Right kidney (tissue), 9 donors: ENCODE measurements around the gene SAAL1.
"Not testable (repeated sequence)": the region's sequence is repeated elsewhere in the genome, so short reads cannot be mapped to it uniquely, and the experiment has no call there.

ENCODE experiments used
- DNase-seq: peaks from one replicate; pipeline ENCODE4 v3.0.0-alpha.2; 2016
- long read RNA-seq, 8 donors: transcript quantifications; one replicate each; lab custom pipeline, GENCODE V29; 2026

SAAL1 gene, protein sequence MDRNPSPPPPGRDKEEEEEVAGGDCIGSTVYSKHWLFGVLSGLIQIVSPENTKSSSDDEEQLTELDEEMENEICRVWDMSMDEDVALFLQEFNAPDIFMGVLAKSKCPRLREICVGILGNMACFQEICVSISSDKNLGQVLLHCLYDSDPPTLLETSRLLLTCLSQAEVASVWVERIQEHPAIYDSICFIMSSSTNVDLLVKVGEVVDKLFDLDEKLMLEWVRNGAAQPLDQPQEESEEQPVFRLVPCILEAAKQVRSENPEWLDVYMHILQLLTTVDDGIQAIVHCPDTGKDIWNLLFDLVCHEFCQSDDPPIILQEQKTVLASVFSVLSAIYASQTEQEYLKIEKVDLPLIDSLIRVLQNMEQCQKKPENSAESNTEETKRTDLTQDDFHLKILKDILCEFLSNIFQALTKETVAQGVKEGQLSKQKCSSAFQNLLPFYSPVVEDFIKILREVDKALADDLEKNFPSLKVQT
- long read RNA-seq, donor 1, transcript SAAL1-206 (2 exons, 471 nt) = major isoform, 5 of 13 reads
- long read RNA-seq, donor 1, transcript SAAL1-202 (12 exons, 1,582 nt) = major isoform, 5 of 13 reads
- long read RNA-seq, donor 1, partial matches to known transcripts = 0 of 13 reads
- long read RNA-seq, donor 1, other reads (novel, unspliced or antisense) = 0 of 13 reads
- long read RNA-seq, donor 2, partial matches to known transcripts = 0 of 2 reads
- long read RNA-seq, donor 2, other reads (novel, unspliced or antisense) = 0 of 2 reads
- long read RNA-seq, donor 3, partial matches to known transcripts = 0 of 6 reads
- long read RNA-seq, donor 3, other reads (novel, unspliced or antisense) = 0 of 6 reads
- long read RNA-seq, donor 4, transcript SAAL1-206 (2 exons, 471 nt) = major isoform, 5 of 11 reads
- long read RNA-seq, donor 4, partial matches to known transcripts = 0 of 11 reads
- long read RNA-seq, donor 4, other reads (novel, unspliced or antisense) = 0 of 11 reads
- long read RNA-seq, donor 5, transcript SAAL1-202 (12 exons, 1,582 nt) = major isoform, 6 of 10 reads
- long read RNA-seq, donor 5, partial matches to known transcripts = 0 of 10 reads
- long read RNA-seq, donor 5, other reads (novel, unspliced or antisense) = 0 of 10 reads
- long read RNA-seq, donor 6, partial matches to known transcripts = 0 of 5 reads
- long read RNA-seq, donor 6, other reads (novel, unspliced or antisense) = 0 of 5 reads
- long read RNA-seq, donor 7, partial matches to known transcripts = 0 of 7 reads
- long read RNA-seq, donor 7, other reads (novel, unspliced or antisense) = 0 of 7 reads
- long read RNA-seq, donor 8, partial matches to known transcripts = 0 of 7 reads
- long read RNA-seq, donor 8, other reads (novel, unspliced or antisense) = 0 of 7 reads

DNA sequence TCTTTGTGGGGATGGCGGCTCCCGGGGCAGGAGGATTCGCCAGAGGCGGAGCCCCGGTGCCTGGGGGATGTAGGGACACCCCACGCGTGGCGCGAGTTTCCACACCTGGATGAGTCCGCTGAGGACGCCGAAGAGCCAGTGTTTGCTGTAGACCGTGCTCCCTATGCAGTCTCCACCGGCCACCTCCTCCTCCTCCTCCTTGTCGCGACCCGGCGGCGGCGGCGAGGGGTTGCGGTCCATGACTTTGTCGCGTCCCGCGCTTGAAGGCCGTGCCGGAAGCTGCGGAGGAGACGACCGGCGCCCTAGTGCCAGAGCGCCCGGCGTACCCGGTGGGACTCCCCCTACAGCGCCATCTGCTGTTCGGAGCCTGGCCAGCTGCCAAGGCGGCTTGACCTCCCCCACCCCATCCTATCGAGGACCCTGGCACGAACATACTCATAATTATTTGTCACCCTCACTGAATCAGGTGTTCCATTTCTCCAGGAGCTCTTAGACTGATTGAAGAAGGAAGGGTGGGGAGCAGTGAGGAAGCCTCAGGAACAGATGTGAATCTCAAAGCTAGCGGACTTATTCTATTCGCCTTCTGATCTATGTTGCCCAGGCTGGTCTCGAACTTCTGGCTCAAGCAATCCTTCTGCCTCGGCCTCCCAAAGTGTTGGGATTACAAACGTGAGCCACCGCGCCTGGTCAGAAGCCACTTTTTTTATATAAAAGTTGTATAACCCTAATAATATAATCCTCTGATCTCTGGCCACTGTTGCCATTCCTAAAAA lies at the start of gene SAAL1:
TSS of gene SAAL1 (minus strand) at position 281 of the 773 bp plus-strand sequence. CDS start at position 240, 41 bp downstream.
- peak; percentile 86 for DNase-seq

DNA sequence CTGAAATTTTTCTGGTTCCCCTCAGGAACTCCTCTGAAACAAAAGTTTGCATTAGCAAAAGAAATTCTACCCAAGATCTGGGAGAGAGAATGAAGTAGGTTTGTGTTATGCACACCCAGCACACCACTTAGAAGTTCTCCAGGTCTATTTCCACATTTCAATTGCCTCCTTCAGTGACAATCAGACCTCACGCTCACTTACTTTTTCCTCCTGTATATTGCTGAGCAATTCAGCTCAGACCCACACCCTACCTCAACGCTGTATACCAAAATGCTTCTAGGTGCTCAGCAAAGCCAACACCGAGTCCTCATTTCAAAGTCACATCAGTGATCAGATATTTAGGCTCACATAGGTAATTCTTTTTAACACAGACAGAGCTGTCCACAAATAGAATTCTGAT lies 45.7 kb upstream of the SAAL1 start:
- no peak for DNase-seq

DNA sequence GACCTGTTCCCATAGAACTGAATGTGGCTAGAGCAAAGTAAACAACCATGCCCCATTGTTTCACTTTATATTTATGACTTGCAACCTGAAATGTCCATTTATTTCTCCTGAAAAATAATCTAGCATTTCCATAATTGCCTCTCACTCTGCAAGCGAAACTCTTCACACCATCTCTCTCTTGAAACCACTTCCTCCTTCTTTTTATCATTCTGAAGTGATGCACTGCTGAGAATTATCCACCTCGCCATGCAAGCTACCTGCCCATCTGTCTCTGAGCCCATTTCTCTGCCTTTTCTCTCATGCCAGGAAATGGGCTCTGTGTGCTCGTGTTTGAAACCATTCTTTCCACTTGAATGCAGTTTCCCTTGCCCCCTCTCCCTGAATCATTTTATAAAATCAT lies 40.0 kb upstream of the SAAL1 start:
- no peak for DNase-seq

DNA sequence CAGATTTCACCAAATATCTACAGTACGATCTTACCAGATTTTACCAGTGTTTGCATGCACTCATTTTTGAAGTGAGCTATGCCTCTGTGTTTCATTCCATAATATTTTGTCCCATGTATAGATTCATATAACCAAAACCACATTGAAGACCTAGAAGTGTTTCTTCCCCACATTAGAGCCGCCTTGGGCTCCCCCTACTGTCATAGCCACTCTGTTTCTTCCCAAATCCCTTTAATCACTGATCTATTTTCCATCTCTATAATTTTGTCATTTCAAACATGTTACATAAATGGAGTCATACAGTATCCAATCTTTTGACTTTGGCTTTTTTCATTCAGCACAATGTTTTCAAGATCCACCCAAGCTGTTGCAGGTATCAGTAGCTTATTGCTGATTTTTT lies 39.1 kb upstream of the SAAL1 start:
- DNase-seq = no peak

DNA sequence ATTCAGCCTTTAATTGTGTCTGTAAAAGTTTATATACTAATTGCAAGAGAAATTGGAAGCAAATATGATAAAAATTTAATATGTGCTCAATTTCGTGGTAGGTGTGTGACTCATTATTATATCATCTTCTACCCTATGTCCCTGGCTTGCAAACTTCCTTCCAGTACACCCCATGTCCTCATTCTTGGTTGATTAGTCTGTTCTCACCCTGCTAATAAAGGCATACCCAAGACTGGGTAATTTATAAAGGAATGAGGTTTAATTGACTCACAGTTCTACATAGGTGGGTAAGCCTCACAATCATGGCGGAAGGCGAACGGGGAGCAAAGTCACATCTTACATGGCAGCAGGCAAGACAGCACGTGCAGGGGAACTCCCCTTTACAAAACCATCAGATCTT lies 38.4 kb upstream of the SAAL1 start:
- no peak for DNase-seq

DNA sequence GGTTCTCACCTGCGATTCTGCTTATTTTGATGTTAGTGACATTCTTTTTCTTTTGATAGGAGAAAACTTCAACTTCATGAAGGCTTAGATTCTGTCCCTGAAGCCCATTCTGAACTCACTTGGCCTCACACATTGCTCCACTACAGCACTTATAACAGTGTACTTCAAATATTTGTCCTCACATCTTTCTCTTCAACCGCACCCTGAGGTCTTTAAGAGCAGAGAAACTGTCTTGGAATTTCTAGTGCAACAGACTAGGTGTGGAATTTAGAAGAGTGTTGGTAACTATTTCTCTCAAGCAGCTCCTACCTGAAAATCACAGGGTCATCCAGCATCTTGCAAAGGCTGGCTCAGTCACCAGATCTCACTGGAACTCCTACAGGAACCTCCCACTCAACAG lies 34.3 kb upstream of the SAAL1 start:
- no peak for DNase-seq

DNA sequence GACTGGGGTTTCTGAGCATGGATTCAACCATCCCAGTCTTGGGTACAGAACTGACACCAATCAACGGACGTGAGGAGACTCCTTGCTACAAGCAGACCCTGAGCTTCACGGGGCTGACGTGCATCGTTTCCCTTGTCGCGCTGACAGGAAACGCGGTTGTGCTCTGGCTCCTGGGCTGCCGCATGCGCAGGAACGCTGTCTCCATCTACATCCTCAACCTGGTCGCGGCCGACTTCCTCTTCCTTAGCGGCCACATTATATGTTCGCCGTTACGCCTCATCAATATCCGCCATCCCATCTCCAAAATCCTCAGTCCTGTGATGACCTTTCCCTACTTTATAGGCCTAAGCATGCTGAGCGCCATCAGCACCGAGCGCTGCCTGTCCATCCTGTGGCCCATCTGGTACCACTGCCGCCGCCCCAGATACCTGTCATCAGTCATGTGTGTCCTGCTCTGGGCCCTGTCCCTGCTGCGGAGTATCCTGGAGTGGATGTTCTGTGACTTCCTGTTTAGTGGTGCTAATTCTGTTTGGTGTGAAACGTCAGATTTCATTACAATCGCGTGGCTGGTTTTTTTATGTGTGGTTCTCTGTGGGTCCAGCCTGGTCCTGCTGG lies 31.4 kb upstream of the SAAL1 start:
- no peak for DNase-seq

DNA sequence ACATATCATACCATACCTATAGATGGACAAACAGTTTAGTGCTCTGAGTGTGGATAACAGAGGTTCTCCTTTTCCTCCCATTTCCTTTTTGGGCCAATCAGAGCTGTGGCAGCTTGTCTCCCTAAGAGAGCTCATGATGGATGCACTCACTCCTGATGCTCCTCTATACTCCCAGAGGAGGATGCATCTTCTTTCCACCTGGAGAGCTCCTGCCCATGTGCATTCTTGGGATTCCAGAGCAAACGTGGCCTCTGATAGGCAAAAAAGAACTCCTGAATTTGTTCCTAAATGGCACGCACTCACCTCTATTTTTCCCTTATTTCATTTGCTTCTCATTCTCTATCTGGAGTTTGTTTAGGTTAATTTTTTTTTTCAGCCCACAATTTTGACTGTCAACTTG lies 29.4 kb upstream of the SAAL1 start:
- no peak for DNase-seq

DNA sequence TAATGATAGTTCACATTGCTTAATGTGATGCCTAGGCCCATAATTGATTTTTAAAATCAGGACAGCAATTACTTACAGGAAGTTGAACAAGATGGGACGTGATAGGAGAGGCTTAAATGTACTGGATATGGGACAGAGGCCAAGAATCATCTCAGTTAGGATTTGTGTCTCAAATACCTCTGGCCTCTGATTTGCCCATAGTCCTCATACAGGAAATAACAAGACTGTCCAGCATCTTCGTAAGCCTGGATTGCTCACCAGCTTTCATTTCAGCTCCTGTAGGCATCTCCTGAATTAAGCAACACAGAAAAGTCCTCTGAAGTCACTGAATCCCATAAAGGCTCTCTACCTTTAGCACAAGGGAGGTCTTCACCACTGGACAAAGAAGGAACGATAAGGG lies 26.5 kb upstream of the SAAL1 start, which contains the start of gene MRGPRX3:
TSS of gene MRGPRX3 (plus strand) at position 231 of the 400 bp plus-strand sequence. CDS start 4,632 bp downstream, outside the sequence.
- no peak for DNase-seq

DNA sequence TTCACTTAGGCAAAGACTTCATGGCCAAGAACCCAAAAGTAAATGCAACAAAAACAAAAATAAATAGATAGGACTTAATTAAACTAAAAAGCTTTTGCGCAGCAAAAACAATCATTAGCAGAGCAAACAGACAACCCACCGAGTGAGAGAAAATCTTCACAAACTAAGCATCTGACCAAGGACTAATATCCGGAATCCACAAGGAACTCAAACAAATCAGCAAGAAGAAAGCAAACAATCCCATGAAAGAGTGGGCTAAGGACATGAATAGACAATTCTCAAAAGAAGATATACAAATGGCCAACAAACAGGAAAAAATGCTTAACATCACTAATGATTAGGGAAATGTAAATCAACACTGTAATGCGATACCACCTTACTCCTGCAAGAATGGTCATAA lies 25.2 kb upstream of the SAAL1 start:
- DNase-seq = not testable (repeated sequence)

DNA sequence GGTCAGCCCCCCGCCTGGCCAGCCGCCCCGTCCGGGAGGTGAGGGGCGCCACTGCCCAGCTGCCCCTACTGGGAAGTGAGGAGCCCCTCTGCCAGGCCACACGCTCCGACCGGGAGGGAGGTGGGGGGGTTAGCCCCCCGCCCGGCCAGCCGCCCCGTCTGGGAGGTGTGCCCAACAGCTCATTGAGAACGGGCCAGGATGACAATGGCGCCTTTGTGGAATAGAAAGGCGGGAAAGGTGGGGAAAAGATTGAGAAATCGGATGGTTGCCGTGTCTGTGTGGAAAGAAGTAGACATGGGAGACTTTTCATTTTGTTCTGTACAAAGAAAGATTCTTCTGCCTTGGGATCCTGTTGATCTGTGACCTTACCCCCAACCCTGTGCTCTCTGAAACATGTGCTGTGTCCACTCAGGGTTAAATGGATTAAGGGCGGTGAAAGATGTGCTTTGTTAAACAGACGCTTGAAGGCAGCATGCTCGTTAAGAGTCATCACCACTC lies 15.5 kb upstream of the SAAL1 start:
- DNase-seq = not testable (repeated sequence)

DNA sequence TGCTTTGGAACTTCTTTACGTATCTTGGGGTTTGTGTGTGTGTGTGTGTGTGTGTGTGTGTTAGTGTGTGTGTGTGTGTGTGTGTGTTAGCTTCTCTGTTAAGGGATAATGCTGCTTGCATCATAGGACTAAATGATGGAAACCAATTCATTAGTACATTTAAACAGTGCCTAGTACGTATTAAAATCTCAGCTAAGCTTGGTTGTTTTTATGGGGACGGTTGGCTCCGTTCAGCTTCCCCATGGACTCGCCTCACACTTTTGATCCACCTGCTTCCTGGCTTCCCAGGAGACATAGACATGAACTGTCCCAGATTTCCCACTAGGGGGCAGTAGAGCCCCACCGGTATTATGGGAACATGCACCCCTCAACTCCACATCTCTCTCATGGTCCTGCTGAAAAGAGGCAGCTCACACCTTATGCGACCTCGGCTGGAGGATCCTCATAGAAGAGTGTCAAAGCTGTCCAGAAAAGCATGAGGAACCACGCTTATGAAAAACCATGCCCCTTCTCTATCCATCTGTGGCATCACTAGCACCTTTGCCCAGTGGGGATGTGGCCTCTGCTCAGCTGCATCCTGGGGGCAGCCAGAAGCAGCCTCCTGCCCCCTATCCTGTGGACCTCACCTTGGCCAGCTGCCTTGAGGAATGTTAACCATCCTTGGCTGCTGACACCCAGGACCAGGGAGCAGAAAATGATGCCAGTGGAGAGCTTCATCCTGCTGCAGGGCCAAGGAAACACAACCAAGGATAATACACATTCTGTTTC lies 9.7 kb upstream of the SAAL1 start:
- DNase-seq = peak; percentile 29

DNA sequence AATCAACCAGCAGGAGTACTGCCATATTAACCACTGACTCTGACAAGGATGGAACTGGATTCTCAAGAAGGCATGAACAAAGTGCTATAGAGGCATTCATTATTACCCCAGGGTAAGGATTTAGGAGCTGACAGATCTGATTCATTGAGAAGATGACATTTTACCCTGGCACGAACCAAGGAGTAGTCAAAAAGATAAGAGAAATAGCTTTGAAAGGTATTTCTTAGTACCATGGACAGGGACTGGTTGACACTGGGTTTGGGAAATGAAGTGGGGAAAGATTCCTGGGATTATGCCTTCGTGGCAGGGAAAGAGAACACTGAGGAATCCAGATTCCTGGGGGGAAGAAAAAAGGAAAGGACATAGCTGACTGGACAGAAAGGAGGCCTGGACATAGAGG lies 5.1 kb upstream of the SAAL1 start:
- no peak for DNase-seq

DNA sequence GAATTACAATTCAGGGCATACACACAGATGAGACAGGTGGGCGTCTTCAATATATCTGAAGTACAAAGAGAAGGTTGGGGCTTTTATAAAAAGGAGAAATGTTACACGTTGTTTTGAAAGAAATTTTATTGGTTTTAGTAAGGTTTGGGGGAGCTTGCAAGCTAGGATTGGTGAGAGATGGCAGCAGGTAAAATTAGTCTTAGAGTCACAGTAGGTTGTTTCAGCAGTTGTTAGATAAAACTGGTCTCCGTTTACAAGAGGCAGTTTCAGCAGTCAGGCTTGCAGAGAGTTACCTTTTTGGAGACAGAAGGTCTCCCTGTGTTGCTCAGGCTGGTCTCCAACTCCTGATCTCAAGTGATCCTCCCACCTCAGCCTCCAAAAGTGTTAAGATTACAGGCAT lies 2.4 kb upstream of the SAAL1 start:
- no peak for DNase-seq

DNA sequence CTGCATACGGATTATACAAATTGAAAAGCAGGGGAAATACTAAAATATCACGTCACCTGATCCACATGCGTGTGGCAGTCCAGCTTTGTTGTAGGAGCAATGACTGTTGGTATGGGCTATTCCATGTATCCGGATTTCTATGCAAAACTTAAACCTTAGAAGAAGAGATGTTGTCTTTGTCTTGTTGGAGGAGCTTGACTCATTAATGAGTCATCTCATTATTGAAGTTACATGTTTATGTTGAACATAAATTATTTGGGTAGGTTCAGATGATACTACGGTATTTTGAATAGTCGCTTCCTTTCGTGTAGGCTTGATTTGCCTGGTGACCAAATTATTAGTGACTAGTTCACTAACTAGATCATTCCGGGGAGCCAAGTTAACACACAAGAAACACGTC lies 806 bp upstream of the SAAL1 start:
- DNase-seq = no peak

DNA sequence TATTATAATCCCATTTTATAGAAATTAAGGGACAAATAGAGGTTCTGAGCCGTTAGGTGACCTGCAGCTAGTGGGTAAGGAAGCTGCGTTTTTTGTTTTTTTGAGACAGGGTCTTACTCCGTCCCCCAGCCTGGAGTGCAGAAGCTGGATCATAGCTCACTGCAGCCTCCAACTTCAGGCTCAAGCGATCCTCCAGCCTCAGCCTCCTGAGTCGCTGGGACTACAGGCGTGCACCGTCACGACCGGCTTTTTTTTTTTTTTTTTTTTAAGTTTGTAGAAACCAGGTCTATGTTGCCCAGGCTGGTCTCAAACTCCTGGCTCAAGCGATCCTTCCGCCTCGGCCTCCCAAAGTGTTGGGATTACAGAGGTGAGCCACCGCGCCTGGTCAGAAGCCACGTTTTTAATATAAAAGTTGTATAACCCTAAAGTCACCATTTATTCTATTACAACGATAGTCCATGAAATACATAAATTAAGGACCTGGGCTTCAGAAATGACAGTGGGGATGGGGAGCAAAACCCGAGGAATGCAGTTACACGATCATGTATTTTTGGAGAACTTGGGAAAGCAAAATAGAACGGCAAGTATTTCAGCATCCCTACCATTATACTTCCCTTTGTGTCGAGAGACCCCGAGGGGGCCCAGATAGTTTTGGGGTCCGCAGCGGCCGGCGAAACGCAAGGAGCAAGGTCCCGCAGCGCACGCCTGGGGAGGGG lies 638 bp downstream of the SAAL1 start:
- DNase-seq = peak; percentile 13

DNA sequence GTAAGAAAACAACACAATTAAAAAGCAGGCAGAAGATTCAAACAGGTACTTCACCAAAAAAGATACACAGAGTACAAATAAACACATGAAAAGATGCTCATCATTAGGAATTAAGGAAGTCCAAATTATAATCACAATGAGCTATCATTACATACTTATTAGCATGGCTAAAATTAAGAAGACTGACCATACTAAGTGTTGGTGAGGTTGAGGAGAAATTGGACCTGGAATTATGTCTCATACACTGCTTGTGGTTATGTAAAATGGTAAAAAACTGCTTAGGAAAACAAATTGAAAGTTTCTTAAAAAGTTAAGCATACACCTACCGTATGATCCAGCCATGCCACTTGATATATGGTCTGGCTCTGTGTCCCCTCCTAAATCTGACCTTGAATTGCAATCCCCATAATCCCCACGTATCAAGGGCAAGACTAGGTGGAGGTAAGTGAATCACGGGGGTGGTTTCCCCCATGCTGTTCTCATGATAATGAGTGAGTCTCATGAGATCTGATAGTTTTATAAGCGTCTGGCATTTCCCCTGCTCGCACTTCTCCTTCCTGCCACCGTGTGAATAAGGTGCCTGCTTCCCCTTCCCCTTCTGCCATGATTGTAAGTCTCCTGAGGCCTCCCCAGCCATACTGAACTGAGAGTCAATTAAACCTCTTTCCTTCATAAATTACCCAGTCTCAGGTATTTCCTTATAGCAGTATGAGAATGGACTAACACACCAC lies 4.8 kb downstream of the SAAL1 start:
- DNase-seq = no peak

DNA sequence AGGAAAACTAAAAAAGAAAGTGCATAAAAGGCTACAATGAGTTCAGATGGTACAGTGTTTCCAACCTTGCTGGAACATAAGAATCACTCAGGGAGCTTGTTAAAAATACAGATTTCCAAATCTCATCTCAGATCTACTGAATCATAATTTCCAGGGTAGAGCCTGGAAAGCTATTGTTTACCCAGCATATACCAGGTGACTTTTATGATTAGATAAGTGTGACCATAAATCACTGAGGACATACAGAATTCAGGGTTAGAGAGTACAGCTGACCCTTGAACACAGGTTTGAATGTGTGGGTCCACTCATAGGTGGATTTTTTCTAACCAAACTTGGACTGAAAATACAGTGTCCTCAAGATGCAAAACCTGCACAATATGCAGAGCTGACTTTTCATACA lies 11.9 kb downstream of the SAAL1 start:
- DNase-seq = no peak

DNA sequence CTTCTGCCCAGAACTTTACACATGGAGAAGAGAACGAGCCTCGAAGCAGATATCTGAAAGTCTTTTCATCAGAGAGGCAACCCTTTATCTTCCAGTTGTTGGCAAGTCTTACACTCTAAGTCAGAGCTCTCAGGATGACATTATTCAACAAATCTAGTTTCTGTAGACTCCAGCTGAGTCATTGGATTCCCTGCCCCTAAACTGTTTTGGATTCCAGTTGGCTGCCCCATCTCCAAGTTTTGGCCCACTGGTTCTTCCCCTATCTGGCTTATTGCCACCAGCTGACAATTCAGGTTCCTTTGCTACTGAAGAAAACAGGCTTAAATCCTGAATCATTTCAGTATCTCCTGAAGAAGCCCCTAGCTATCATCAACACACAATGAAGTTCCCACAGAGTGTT lies 14.2 kb downstream of the SAAL1 start:
- DNase-seq = no peak
